A549 (cell line): ENCODE measurements around the gene FIBP. TPM values are rescaled to one million over a fixed set of nuclear protein-coding genes. Genes with fewer than 3 reads are reported as not detected.

Experiments used
- ATAC-seq, 2 experiments: fragments of 200-7000 bp in 1 of 2; fragments of >200 bp in 1 of 2; cut with Nextera tagmentation in 1 of 2; cut with Tn5 transposase in 1 of 2; 3 replicates each; pipeline versions ENCODE4 v1.8.0 to v1.9.1; 2018 to 2020; ENCODE audit warnings: mild to moderate bottlenecking in 1 of 2, moderate library complexity in 1 of 2
- CTCF ChIA-PET: fragments of 300-600 bp; sonication (Branson Sonifier 250); formaldehyde crosslinking; extraction: SDS; loops from one replicate; lab custom pipeline; 2021; ENCODE audit warnings: antibody characterized with exemption, inconsistent platforms; lab: Yijun Ruan, JAX
- POLR2A ChIA-PET: fragments of 350-600 bp; formaldehyde crosslinking; extraction: SDS; loops from one replicate; lab custom pipeline; 2021; ENCODE audit warnings: antibody characterized with exemption, inconsistent platforms; lab: Yijun Ruan, JAX
- DNase-seq, 2 experiments: peaks; one replicate each; pipeline versions ENCODE4 v3.0.0 to v3.0.0-alpha.2; 2011 to 2016; ENCODE audit warnings: low read depth in 1 of 2, low spot score in 1 of 2
- FAIRE-seq: peaks from 2 replicates; lab custom pipeline; 2011; peaks lifted over from hg19 to GRCh38; lab: Jason Lieb, UNC
- H3K27ac ChIP-seq, 2 experiments: fragments of >200 bp; sonication (Bioruptor Twin); formaldehyde crosslinking; 3 replicates each; pipeline ENCODE4 v1.5.1; 2016 to 2017
- H3K4me1 ChIP-seq: fragments of >200 bp; sonication (Bioruptor Twin); formaldehyde crosslinking; 3 replicates; pipeline ENCODE4 v1.6.1; 2016
- H3K4me2 ChIP-seq: fragments of >200 bp; sonication (Bioruptor Twin); formaldehyde crosslinking; 3 replicates; pipeline ENCODE4 v1.6.1; 2016
- H3K4me3 ChIP-seq: fragments of >200 bp; sonication (Bioruptor Twin); formaldehyde crosslinking; 3 replicates; pipeline ENCODE4 v1.5.1; 2016
- H3K9me3 ChIP-seq: fragments of >200 bp; sonication (Bioruptor Twin); formaldehyde crosslinking; 3 replicates; pipeline ENCODE4 v1.6.1; 2016
- CTCF ChIP-seq: fragments of >200 bp; sonication (Bioruptor Twin); formaldehyde crosslinking; IDR thresholded peaks from 3 replicates; pipeline ENCODE4 v1.5.1; 2016
- FOSB ChIP-seq: fragments of 250-450 bp; sonication (Bioruptor Pico); IDR thresholded peaks from 2 replicates; pipeline ENCODE4 v1.5.0; 2020; ENCODE audit warnings: mild to moderate bottlenecking, moderate library complexity
- FOXS1 ChIP-seq: fragments of 250-450 bp; sonication (Bioruptor Pico); IDR thresholded peaks from 2 replicates; pipeline ENCODE4 v1.5.0; 2020; ENCODE audit warnings: mild to moderate bottlenecking, moderate library complexity
- HEYL ChIP-seq: fragments of 250-450 bp; sonication (Bioruptor Pico); IDR thresholded peaks from 2 replicates; pipeline ENCODE4 v1.8.0; 2021; ENCODE audit warnings: mild to moderate bottlenecking, moderate library complexity
- HOXA7 ChIP-seq: fragments of 250-450 bp; sonication (Bioruptor Pico); IDR thresholded peaks from 2 replicates; pipeline ENCODE4 v1.5.0; 2020; ENCODE audit warnings: mild to moderate bottlenecking, moderate library complexity
- HOXB13 ChIP-seq: fragments of 250-450 bp; sonication (Bioruptor Pico); IDR thresholded peaks from 2 replicates; pipeline ENCODE4 v1.5.0; 2020; ENCODE audit warnings: low read depth, mild to moderate bottlenecking, moderate library complexity
- JUNB ChIP-seq: fragments of >200 bp; sonication (Bioruptor Twin); formaldehyde crosslinking; IDR thresholded peaks from 2 replicates; pipeline ENCODE4 v1.6.1; 2016
- MYC ChIP-seq: IDR thresholded peaks from 2 replicates; pipeline ENCODE4 v1.6.1; 2012; ENCODE audit warnings: mild to moderate bottlenecking, inconsistent platforms, low read length, improper control_type of control experiment, borderline replicate concordance
- NFE2L2 ChIP-seq: fragments of 150-350 bp; conservative IDR thresholded peaks from 2 replicates; pipeline ENCODE4 v1.6.1; 2014; ENCODE audit warnings: low read length
- PBX3 ChIP-seq: IDR thresholded peaks from 2 replicates; pipeline ENCODE4 v1.6.1; 2012
- POLR2AphosphoS2 ChIP-seq: conservative IDR thresholded peaks from 2 replicates; pipeline ENCODE4 v1.6.1; 2012; ENCODE audit warnings: low read length, improper control_type of control experiment, inconsistent platforms
- REST ChIP-seq: fragments of 200-600 bp; sonication (generic); IDR thresholded peaks from 2 replicates; pipeline ENCODE4 v1.6.1; 2016; ENCODE audit warnings: antibody characterized with exemption, mild to moderate bottlenecking, moderate library complexity
- RNF2 ChIP-seq: fragments of 200-600 bp; sonication (generic); IDR thresholded peaks from 2 replicates; pipeline ENCODE4 v1.6.1; 2016; ENCODE audit warnings: low read depth, mild to moderate bottlenecking, antibody characterized with exemption, moderate library complexity, borderline replicate concordance
- SREBF2 ChIP-seq: fragments of 450-650 bp; IDR thresholded peaks from 2 replicates; pipeline ENCODE4 v1.6.1; 2014; ENCODE audit warnings: mild to moderate bottlenecking, moderate library complexity
- TP53 ChIP-seq: fragments of 250-450 bp; sonication (Bioruptor Pico); IDR thresholded peaks from 2 replicates; pipeline ENCODE4 v1.5.0; 2021; ENCODE audit warnings: mild to moderate bottlenecking, moderate library complexity
- ZFP36 ChIP-seq: fragments of 450-650 bp; IDR thresholded peaks from 2 replicates; pipeline ENCODE4 v1.6.1; 2014; ENCODE audit warnings: borderline replicate concordance; ENCODE audit not compliant: partially characterized antibody
- WGBS: methylation state at CpG from one replicate; pipeline ENCODE4 v1.1.6; 2017; ENCODE audit errors: missing lambda C conversion rate; 5-methylcytosine and 5-hydroxymethylcytosine counted together
- polyA plus RNA-seq, 4 experiments: library from polyadenylated mRNA; depleted of rRNA in 3 of 4; stranded (reverse); fragments of >200 nt; fragmentation: RNase III in 1 of 4; extraction: RNeasy Plus Mini Kit Qiagen cat#74134 plus additional on column Dnase treatment in 1 of 4; gene quantifications; 2 replicates in 3 of 4; 3 replicates in 1 of 4; pipeline ENCODE4 v1.2.3, GENCODE V29; 2011 to 2017

FIBP gene
- polyA plus RNA-seq, 2 of the 4 experiments (the other 2 are of a cell fraction) = 60.4 to 72.2 TPM

- no peak for TF ChIP-seq REST
- TF ChIP-seq HOXB13 (CRISPR knock-in tag) = no peak
- TF ChIP-seq SREBF2 = no peak
- no peak for TF ChIP-seq HEYL
- TF ChIP-seq FOXS1 (CRISPR knock-in tag) = no peak
- no peak for TF ChIP-seq FOSB (CRISPR knock-in tag)
Measured at GRCh38 chr11:65854852-65855837, 33.1 kb downstream of the FIBP start (continued).

GRCh38 chr11:65854161-65854592, 34.1 kb downstream of the FIBP start:
- no peak for FAIRE-seq
- 0 out of 2 replicates have a peak, but pooled peaks have one; percentile 30 for TF ChIP-seq POLR2AphosphoS2
- TF ChIP-seq PBX3 = no peak
- TF ChIP-seq HOXA7 (CRISPR knock-in tag) = peak; percentile 34; the same call in 1 of the 2 replicates
- CTCF ChIA-PET = interaction anchor here (1.1 to 3.9 kb wide), 6 partner anchors 17 to 192 kb away, joined by 3 to 24 read pairs (median 7); partner anchors contain the start of genes FIBP and KAT5
- Histone ChIP-seq H3K4me2 (peak overlapping the region; percentile 88; the same call in 2 of the 3 replicates), H3K27ac (no peak overlapping the region), H3K4me3 (no peak overlapping the region), H3K4me1 (peaks cover 23% of the 10 kb centered on the region), H3K9me3 (no peaks in the 10 kb centered on the region)
- no peak for DNase-seq
- 72% methylated on average over 4 of the region's 4 CpGs for WGBS
- POLR2A ChIA-PET = interaction anchor here (0.5 kb wide), 1 partner anchor 11 kb away, joined by 4 read pairs; no protein-coding TSS in a partner anchor
- no peak for ATAC-seq

GRCh38 chr11:65853246-65853979, 34.9 kb downstream of the FIBP start:
- ATAC-seq (no peak), FAIRE-seq (no peak), DNase-seq (no peak)
- peaks cover 23% of the 10 kb centered on the region for H3K4me1 ChIP-seq
- POLR2A ChIA-PET = no interaction called here
- H3K9me3 ChIP-seq = no peaks in the 10 kb centered on the region
- no peak overlapping the region for H3K27ac ChIP-seq
- no peak overlapping the region for H3K4me2 ChIP-seq
- no peak overlapping the region for H3K4me3 ChIP-seq
- CTCF ChIA-PET = interaction anchor here (0.6 to 7.5 kb wide), 12 partner anchors 10 to 191 kb away, joined by 3 to 45 read pairs (median 6); partner anchors contain the start of genes AP5B1, FIBP and KAT5
- TF ChIP-seq POLR2AphosphoS2 (peak; percentile 76), JUNB (no peak), NFE2L2 (no peak), RNF2 (no peak), HOXA7 (CRISPR knock-in tag) (peak; percentile 6; the same call in 1 of the 2 replicates), MYC (no peak), CTCF (no peak), FOSB (CRISPR knock-in tag) (no peak), ZFP36 (no peak), TP53 (CRISPR knock-in tag) (no peak)
- 97% methylated on average over 6 of the region's 6 CpGs for WGBS
